ENCODE data around the gene OR10A4.
"Not testable (repeated sequence)": the region's sequence is repeated elsewhere in the genome, so short reads cannot be mapped to it uniquely, and the experiment has no call there.

The OR10A4 gene

DNA sequence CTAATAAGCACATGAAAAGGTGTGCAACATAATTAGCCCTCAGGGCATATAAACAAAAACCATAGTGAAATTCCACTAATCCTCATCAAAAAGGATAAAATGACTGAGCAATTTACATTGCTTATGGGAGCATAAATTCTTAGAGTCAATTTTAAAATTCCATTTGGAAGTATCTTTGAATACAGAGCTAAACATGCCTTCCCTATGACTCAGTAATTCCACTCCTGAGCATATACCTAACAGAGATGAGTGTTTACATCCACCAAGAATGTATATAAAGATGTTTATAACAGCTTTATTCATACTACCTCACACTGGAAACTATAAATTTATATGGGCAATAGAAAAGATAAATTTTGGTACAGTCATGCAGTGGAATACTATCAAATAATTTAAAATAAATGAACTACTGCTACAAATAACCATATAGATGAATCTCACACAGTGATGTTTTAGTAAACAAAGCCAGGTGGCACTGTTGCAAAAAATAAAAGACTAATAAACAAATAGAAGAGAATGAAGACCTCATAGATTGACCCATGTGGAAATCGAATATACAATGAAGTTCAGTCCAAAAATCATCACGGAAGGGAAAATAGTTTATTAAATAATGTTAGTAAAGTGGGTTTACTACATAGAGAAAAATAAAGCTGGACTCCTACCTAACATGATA is 24.0 kb downstream of the OR10A4 start:
- no peak for DNase-seq

DNA sequence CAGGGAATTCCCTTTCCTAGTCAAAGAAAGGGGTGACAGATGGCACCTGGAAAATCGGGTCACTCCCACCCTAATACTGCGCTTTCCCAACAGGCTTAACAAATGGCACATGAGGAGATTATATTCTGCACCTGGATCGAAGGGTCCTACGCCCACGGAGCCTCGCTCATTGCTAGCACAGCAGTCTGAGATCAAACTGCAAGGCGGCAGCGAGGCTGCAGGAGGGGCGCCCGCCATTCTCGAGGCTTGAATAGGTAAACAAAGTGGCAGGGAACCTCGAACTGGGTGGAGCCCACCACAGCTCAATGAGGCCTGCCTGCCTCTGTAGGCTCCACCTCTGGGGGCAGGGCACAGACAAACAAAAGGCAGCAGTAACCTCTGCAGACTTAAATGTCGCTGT is 28.4 kb downstream of the OR10A4 start:
- DNase-seq, result not testable (repeated sequence)

- no peak for DNase-seq
Measured at GRCh38 chr11:6911378-6911777, 35.0 kb downstream of the OR10A4 start.

DNA sequence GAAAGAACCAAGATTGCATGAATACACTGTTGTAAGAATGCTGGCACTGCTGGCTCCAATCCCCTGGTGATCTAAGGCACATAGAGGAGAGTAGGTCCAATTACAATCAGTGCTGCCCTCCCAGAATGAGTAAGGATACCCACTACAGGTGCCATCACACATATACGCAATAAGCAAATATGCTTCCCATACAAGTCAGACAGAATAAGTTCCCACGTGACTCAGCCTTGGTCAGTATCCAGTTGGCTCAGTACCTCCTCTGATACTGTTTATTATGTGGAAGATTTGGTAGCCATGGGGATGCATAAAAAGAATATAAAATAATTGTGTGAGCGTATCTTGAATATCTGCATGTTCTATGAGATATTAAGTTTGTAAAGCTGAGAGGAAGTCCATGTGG is 35.5 kb downstream of the OR10A4 start:
- DNase-seq, result no peak

DNA sequence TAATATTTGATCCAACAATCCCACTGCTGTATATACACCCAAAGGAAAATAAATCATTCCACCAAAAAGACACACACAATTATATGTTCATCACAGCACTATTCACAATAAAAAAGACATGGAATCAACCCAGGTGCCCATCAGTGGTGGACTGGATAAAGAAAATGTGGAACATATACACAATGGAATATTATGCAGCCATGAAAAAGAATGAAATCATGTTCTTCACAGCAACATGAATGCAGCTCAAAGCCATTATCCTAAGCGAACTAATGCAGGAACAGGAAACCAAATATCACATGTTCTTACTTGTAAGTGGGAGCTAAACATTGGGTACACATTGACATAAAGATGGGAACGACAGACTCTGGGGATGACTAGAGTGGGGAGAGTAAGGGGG is 43.3 kb downstream of the OR10A4 start:
- DNase-seq, result no peak

DNA sequence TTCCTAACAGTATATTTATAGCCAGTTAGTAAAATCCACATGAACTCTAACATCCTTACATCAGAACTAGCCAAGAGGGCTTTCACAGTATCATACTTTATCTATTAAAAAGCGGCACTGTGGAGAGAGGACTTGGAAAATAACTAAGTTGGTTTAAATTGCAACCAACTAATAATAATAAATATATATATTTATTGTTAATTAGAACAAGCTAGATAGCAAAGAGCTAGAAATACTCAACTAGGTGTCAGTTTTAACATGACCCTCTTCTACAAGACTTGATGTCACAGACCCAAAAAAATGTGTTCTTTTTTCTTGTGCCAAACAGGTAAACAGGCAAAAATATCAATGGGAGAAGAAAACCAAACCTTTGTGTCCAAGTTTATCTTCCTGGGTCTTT is 44.3 kb downstream of the OR10A4 start, which contains the start of gene OR2D3:
Gene OR2D3 (plus strand): TSS at position 301 of the 400 bp plus-strand sequence. CDS start 0 bp downstream, at position 301.
- no peak for DNase-seq

GRCh38 chr11:6925007-6925577 is 48.7 kb downstream of the OR10A4 start:
- DNase-seq, result no peak

DNA sequence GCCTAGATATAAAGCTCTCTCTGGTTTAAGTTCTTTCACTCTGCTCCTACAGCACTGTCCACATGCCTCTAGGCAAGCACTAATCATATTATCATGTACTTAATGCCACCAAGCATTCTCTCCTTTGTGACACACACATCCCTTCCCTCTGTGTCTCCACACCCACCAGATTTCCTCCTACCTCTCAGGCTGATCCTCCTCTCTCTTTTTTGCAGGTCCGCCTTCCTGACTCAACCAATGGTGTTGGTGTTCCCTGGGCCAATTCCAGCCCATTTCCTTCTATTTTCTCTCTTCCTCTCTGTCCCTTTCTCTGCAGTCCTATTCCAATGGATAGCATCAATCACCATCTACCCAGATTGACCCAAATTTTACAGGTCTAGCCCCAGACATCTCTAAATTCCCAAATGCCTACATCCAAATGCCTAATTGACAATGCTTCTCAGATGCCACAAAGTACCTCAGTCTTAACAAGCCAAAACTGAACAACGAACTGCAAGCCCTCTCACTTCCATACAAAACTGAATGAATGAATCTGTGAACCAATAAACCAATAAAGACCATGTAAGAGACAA is 49.3 kb downstream of the OR10A4 start:
- no peak for DNase-seq

DNA sequence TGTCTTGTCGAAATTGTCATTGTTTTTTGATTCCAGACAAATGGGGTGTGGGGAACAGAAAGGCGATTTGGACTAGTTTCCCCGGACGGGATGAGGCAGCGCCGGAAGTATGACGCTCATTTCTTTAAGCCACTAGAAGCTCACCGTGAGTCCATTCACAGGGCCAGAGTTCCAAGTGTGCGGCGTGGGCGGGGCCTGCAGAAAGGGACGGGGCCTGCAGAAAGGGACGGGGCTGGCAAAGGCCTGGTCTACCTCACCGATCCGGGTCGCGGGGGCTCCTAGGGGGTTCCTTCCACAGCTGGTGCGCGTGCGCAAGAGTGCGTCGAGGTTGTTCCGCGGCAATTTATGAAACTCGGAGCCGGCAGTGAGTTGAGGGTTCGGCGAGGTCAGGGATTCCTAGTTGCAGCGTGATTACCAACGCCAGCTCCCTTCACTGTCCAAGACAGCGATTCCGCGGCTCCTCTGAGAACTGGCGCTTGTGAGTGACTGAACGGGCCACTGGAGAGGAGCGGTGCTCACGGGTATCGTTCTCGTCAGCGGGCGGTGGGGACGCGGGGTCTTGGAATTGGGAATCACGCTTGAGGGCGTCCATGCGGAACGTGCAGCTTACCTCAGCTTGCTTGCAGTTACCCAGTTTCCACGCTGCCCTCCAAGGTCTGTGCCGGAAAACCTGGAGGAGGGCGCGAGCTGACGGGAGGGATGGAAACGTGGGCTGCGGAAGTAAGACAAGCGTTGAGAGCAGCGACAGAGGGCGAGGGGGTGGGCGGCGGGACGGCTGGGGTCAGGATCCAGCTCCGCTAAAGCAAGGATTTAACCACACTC is 50.0 kb downstream of the OR10A4 start, which contains the start of gene ZNF215:
Gene ZNF215 (plus strand): TSS at position 219 of the 822 bp plus-strand sequence. CDS start 5,847 bp downstream, outside the sequence.
- DNase-seq, result peak; percentile 76

DNA sequence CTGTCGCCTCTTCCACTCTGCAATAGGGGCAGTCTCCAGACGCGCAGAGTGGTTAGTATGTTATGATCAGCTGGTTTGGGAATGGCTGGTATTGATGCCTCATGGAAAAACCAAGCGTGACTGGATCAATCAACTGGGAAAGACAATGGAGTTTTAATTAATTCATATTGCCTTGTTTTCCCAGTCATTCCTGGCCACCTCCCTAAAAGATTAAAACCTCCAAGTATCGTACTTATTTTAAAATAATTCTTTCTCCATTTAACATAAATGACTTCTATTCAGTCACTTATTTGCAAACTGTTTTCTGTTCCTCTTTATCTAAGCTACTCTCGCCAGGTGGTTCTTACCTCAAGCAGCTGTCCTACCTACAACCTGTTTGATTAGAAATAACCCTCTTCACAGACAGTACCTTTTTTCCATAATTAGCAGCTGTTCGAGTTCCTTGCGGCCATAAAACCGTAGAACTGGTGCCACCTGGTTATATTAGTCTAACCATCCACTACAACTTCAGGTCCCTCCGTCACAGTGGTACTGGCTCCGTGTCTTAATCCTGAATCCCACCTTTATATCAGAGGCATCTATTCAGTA is 50.7 kb downstream of the OR10A4 start:
- peak; percentile 6 for DNase-seq
